Kidney (tissue), 22 donors: Measurements from ENCODE around the gene CPA5. TPM values are rescaled to one million over a fixed set of nuclear protein-coding genes. Genes with fewer than 3 reads are reported as not detected.
A peak's percentile ranks its signal among the peaks of the same experiment; 100 is the strongest.

Source experiments
- DNase-seq, 5 donors: peaks; one replicate each; pipeline ENCODE4 v3.0.0-alpha.2; 2013 to 2020
- FAIRE-seq: peaks from 2 replicates; lab custom pipeline; 2012; peaks lifted over from hg19 to GRCh38; lab: Jason Lieb, UNC
- H3K27ac ChIP-seq, 2 donors: one replicate each; pipeline ENCODE4 v1.7.0; 2013; ENCODE audit warnings: low read depth in 2 of 2, low read length in 2 of 2, inconsistent platforms in 1 of 2
- H3K27me3 ChIP-seq: one replicate; pipeline ENCODE4 v1.7.1; 2013; ENCODE audit warnings: low read length, inconsistent platforms; ENCODE audit not compliant: control insufficient read depth, insufficient read depth
- H3K36me3 ChIP-seq, 3 donors: one replicate each; pipeline versions ENCODE4 v1.7.0 to v1.7.1; 2013; ENCODE audit warnings: low read length in 3 of 3, control low read depth in 1 of 3, inconsistent platforms in 1 of 3; ENCODE audit not compliant: insufficient read depth in 3 of 3, control insufficient read depth in 2 of 3
- H3K4me1 ChIP-seq, 3 donors: one replicate each; pipeline versions ENCODE4 v1.7.0 to v1.7.1; 2013; ENCODE audit warnings: low read length in 3 of 3, inconsistent platforms in 1 of 3, low read depth in 1 of 3; ENCODE audit not compliant: control insufficient read depth in 2 of 3, insufficient read depth in 2 of 3
- H3K4me3 ChIP-seq, 3 donors: one replicate each; pipeline versions ENCODE4 v1.7.0 to v1.8.1; 2013; ENCODE audit warnings: low read length in 3 of 3, control low read depth in 1 of 3, inconsistent platforms in 1 of 3
- H3K9ac ChIP-seq, 3 donors: one replicate each; pipeline versions ENCODE4 v1.7.0 to v1.7.1; 2013; ENCODE audit warnings: low read length in 3 of 3, control low read depth in 1 of 3, inconsistent platforms in 1 of 3
- H3K9me3 ChIP-seq, 3 donors: one replicate each; pipeline versions ENCODE4 v1.7.0 to v1.7.1; 2013; ENCODE audit warnings: low read length in 3 of 3, control low read depth in 1 of 3, inconsistent platforms in 1 of 3; ENCODE audit not compliant: control insufficient read depth in 2 of 3, insufficient read depth in 1 of 3
- CTCF ChIP-seq: IDR thresholded peaks from 3 replicates; pipeline ENCODE4 v1.5.1; 2012; ENCODE audit warnings: mild to moderate bottlenecking, moderate library complexity, borderline replicate concordance; ENCODE audit not compliant: insufficient read depth; ENCODE audit errors: extremely low read depth
- intact Hi-C: fragments of 100-400 bp; cut with DNase I; formaldehyde crosslinking; loops from one replicate; pipeline ENCODE4 v1.11.1; 2022
- long read RNA-seq, 10 donors: library from polyadenylated mRNA in 1 of 10; unstranded in 1 of 10; transcript quantifications; one replicate each; pipeline ENCODE4 v2.0.0 and lab custom pipeline, GENCODE V29; 2021 to 2026
- polyA plus RNA-seq: library from polyadenylated mRNA; stranded (reverse); fragments of 350-450 nt; fragmentation: Illumina TruSeq; extraction: RNeasy Lipid Tissue Mini Kit (QIAGEN cat#74804); gene quantifications from one replicate; pipeline ENCODE4 v1.2.3, GENCODE V29; 2014; ENCODE audit warnings: low read depth, low replicate concordance; ENCODE audit not compliant: insufficient read depth
- total RNA-seq: library from RNA; stranded (reverse); fragmentation: NEBNext Ultra II Directional; extraction: Animal tissue kit (Norgen Biotek cat#: 25700); gene quantifications from one replicate; pipeline ENCODE4 v1.2.1, GENCODE V29; 2021
- donor health status: control.
- donor health status: control.
- donor health status: control.
- donor health status: control.
- donor health status: control.
- donor health status: DM: yes; HTN: yes; CAD: no.
- donor health status: Normal renal cell carcinoma (clear cell type).

Gene CPA5
- total RNA-seq: 1.1 TPM
- 0.54 TPM for polyA plus RNA-seq
- long read RNA-seq, donor 1: 0 reads
- long read RNA-seq, donor 2: 0 reads
- long read RNA-seq, donor 3: 0 reads
- long read RNA-seq, donor 4: 0 reads
- long read RNA-seq, donor 5: 0 reads
- long read RNA-seq, donor 6: 0 reads
- long read RNA-seq, donor 7, partial matches to known transcripts: 1 of 1 reads
- long read RNA-seq, donor 7, other reads (novel, unspliced or antisense): 0 of 1 reads
- long read RNA-seq, donor 8: 0 reads
- long read RNA-seq, donor 9: 0 reads
- long read RNA-seq, donor 10: 0 reads

GRCh38 chr7:130344271-130344866 is at the start of gene CPA5:
CPA5 (plus strand) TSS chr7:130344816; CDS start chr7:130346486, 1,670 bp downstream.
- H3K4me3 ChIP-seq: no peak within 1 kb of the TSS
- H3K9ac ChIP-seq: no peak within 1 kb of the TSS
- no peaks in the 10 kb centered on the region for H3K4me1 ChIP-seq
- H3K36me3 ChIP-seq: no peaks in the 10 kb centered on the region
- no peak for FAIRE-seq
- no peak for TF ChIP-seq CTCF
- H3K27me3 ChIP-seq: no peaks in the 10 kb centered on the region
- H3K9me3 ChIP-seq: no peaks in the 10 kb centered on the region
- intact Hi-C loops: no loop called here
- DNase-seq: no peak
- H3K27ac ChIP-seq: no peak within 1 kb of the TSS

GRCh38 chr7:130296221-130296951 is 48.2 kb upstream of the CPA5 start:
- DNase-seq: no peak
- Histone ChIP-seq H3K4me1 (no peaks in the 10 kb centered on the region), H3K4me3 (no peak overlapping the region), H3K27me3 (no peaks in the 10 kb centered on the region), H3K27ac (no peak overlapping the region), H3K9me3 (no peaks in the 10 kb centered on the region), H3K36me3 (no peaks in the 10 kb centered on the region), H3K9ac (no peak overlapping the region)
- intact Hi-C loops: no loop called here
- FAIRE-seq: no peak
- no peak for TF ChIP-seq CTCF

GRCh38 chr7:130297628-130298543 is 46.7 kb upstream of the CPA5 start:
- Histone ChIP-seq H3K27ac (no peak overlapping the region), H3K4me3 (no peak overlapping the region), H3K36me3 (no peaks in the 10 kb centered on the region), H3K27me3 (no peaks in the 10 kb centered on the region), H3K9me3 (no peaks in the 10 kb centered on the region), H3K4me1 (no peaks in the 10 kb centered on the region), H3K9ac (no peak overlapping the region)
- FAIRE-seq: no peak
- DNase-seq: peak in 4 of 5 donors; percentile 57 to 71 (median 62)
- intact Hi-C loops: no loop called here
- TF ChIP-seq CTCF: no peak
